Calu3 (cell line): ENCODE data around the gene PACS2. TPM values are rescaled to one million over a fixed set of nuclear protein-coding genes. Genes with fewer than 3 reads are reported as not detected.

Experiments
- BruUV-seq: library from RNA; stranded (reverse); fragments of 400-500 nt; replicated peaks from 2 replicates; lab custom pipeline; 2021; lab: Mats Ljungman, UMichigan
- CTCF ChIA-PET: fragments of 300-600 bp; sonication (Branson Sonifier 250); formaldehyde crosslinking; loops from one replicate; lab custom pipeline; 2022; ENCODE audit warnings: antibody characterized with exemption; lab: Charles Lee
- DNase-seq: peaks from one replicate; pipeline ENCODE4 v3.0.0; 2022
- H3K27ac Mint-ChIP-seq: one replicate; pipeline ENCODE4 v1.8.0; 2022; ENCODE audit warnings: mixed read lengths; ENCODE audit not compliant: unreplicated experiment
- H3K27me3 Mint-ChIP-seq: one replicate; pipeline ENCODE4 v1.8.0; 2022; ENCODE audit warnings: mixed read lengths; ENCODE audit not compliant: unreplicated experiment
- H3K36me3 Mint-ChIP-seq: one replicate; pipeline ENCODE4 v1.8.0; 2022; ENCODE audit warnings: mild to moderate bottlenecking, moderate library complexity, mixed read lengths; ENCODE audit not compliant: insufficient read depth, unreplicated experiment
- H3K4me1 Mint-ChIP-seq: one replicate; pipeline ENCODE4 v1.8.0; 2022; ENCODE audit warnings: mild to moderate bottlenecking, low read depth, mixed read lengths; ENCODE audit not compliant: unreplicated experiment
- H3K4me3 Mint-ChIP-seq: one replicate; pipeline ENCODE4 v1.8.0; 2022; ENCODE audit warnings: mild to moderate bottlenecking, low read depth, moderate library complexity, mixed read lengths; ENCODE audit not compliant: unreplicated experiment
- H3K9me3 Mint-ChIP-seq: one replicate; pipeline ENCODE4 v1.8.0; 2022; ENCODE audit warnings: low read depth, mixed read lengths; ENCODE audit not compliant: unreplicated experiment
- CTCF ChIP-seq: fragments of 200-600 bp; IDR thresholded peaks from one replicate; pipeline ENCODE4 v1.8.0; 2022; ENCODE audit warnings: antibody characterized with exemption; ENCODE audit not compliant: unreplicated experiment
- intact Hi-C: fragments of 100-400 bp; cut with micrococcal nuclease; formaldehyde crosslinking; loops from one replicate; pipeline ENCODE4 v1.10.0; 2022; ENCODE audit not compliant: unreplicated experiment
- total RNA-seq: library from RNA; stranded (reverse); gene quantifications from 2 replicates; pipeline ENCODE4 v1.2.3, GENCODE V29; 2022

Gene PACS2
- total RNA-seq, 1 experiment from 2014 or later, result 77.3 TPM

- intact Hi-C loops, result no loop called here
- no peaks in the 10 kb centered on the region for H3K27me3 Mint-ChIP-seq
- no peak overlapping the region for H3K27ac Mint-ChIP-seq
- no TSS peak for BruUV-seq
- H3K4me3 Mint-ChIP-seq, result no peak overlapping the region
- CTCF ChIA-PET, result interaction anchor here (1.3 kb wide), 1 partner anchor 123 kb away, joined by 3 read pairs; no protein-coding TSS in a partner anchor
- H3K4me1 Mint-ChIP-seq, result no peaks in the 10 kb centered on the region
- peaks cover 12% of the 10 kb centered on the region for H3K36me3 Mint-ChIP-seq
- no peak for TF ChIP-seq CTCF
- no peak for DNase-seq
- H3K9me3 Mint-ChIP-seq, result no peaks in the 10 kb centered on the region
Observed at GRCh38 chr14:105367116-105368031, 52.8 kb downstream of the PACS2 start.

- no peaks in the 10 kb centered on the region for H3K27me3 Mint-ChIP-seq
- no peak for TF ChIP-seq CTCF
- no peak for DNase-seq
- intact Hi-C loops, result no loop called here
- no peaks in the 10 kb centered on the region for H3K4me1 Mint-ChIP-seq
- no peaks in the 10 kb centered on the region for H3K9me3 Mint-ChIP-seq
- CTCF ChIA-PET, result interaction anchor here (1.3 kb wide), 1 partner anchor 122 kb away, joined by 3 read pairs; no protein-coding TSS in a partner anchor
- no peak overlapping the region for H3K27ac Mint-ChIP-seq
- no peak overlapping the region for H3K4me3 Mint-ChIP-seq
- BruUV-seq, result no TSS peak
- peaks cover 12% of the 10 kb centered on the region for H3K36me3 Mint-ChIP-seq
Observed at GRCh38 chr14:105368032-105368417, 53.5 kb downstream of the PACS2 start.

GRCh38 chr14:105368426-105368825 is 53.9 kb downstream of the PACS2 start:
- BruUV-seq, result no TSS peak
- Mint-ChIP-seq H3K4me3 (no peak overlapping the region), H3K27me3 (no peaks in the 10 kb centered on the region), H3K9me3 (no peaks in the 10 kb centered on the region), H3K36me3 (peaks cover 12% of the 10 kb centered on the region), H3K4me1 (no peaks in the 10 kb centered on the region), H3K27ac (no peak overlapping the region)
- intact Hi-C loops, result no loop called here
- no peak for DNase-seq
- CTCF ChIA-PET, result interaction anchor here (0.6 to 1.3 kb wide), 2 partner anchors 121 to 422 kb away, joined by 3 read pairs; no protein-coding TSS in a partner anchor
- TF ChIP-seq CTCF, result no peak

GRCh38 chr14:105368910-105369652 is 54.5 kb downstream of the PACS2 start:
- Mint-ChIP-seq H3K36me3 (peaks cover 12% of the 10 kb centered on the region), H3K4me1 (no peaks in the 10 kb centered on the region), H3K27me3 (no peaks in the 10 kb centered on the region), H3K9me3 (no peaks in the 10 kb centered on the region), H3K4me3 (no peak overlapping the region), H3K27ac (no peak overlapping the region)
- no peak for DNase-seq
- intact Hi-C loops, result no loop called here
- CTCF ChIA-PET, result interaction anchor here (0.6 to 1.3 kb wide), 2 partner anchors 121 to 422 kb away, joined by 3 read pairs; no protein-coding TSS in a partner anchor
- no peak for TF ChIP-seq CTCF
- BruUV-seq, result no TSS peak
